ENCODE results near the gene TIMM44.

Gene TIMM44

GRCh38 chr19:7973883-7974282 lies 30.4 kb upstream of the TIMM44 start:
- TF ChIP-seq, protein P1, sequence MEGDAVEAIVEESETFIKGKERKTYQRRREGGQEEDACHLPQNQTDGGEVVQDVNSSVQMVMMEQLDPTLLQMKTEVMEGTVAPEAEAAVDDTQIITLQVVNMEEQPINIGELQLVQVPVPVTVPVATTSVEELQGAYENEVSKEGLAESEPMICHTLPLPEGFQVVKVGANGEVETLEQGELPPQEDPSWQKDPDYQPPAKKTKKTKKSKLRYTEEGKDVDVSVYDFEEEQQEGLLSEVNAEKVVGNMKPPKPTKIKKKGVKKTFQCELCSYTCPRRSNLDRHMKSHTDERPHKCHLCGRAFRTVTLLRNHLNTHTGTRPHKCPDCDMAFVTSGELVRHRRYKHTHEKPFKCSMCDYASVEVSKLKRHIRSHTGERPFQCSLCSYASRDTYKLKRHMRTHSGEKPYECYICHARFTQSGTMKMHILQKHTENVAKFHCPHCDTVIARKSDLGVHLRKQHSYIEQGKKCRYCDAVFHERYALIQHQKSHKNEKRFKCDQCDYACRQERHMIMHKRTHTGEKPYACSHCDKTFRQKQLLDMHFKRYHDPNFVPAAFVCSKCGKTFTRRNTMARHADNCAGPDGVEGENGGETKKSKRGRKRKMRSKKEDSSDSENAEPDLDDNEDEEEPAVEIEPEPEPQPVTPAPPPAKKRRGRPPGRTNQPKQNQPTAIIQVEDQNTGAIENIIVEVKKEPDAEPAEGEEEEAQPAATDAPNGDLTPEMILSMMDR (IDR thresholded peaks at IDR 0.05; ENCODE audit: insufficient read depth, low read length, missing control alignments), result no peak
- no peak overlapping the region for H3K4me3 ChIP-seq (ENCODE audit: low read depth, low read length)
- CTCF ChIA-PET, result interaction anchor here (0.9 to 1.6 kb wide), 2 partner anchors 20 to 29 kb away, joined by 3 to 4 read pairs; no protein-coding TSS in a partner anchor
- no peak for DNase-seq (ENCODE audit: low read depth, low spot score)
- POLR2A ChIA-PET, result interaction anchor here (0.7 kb wide), 1 partner anchor 30 kb away, joined by 3 read pairs; the partner anchor contains the start of gene TIMM44

DNA sequence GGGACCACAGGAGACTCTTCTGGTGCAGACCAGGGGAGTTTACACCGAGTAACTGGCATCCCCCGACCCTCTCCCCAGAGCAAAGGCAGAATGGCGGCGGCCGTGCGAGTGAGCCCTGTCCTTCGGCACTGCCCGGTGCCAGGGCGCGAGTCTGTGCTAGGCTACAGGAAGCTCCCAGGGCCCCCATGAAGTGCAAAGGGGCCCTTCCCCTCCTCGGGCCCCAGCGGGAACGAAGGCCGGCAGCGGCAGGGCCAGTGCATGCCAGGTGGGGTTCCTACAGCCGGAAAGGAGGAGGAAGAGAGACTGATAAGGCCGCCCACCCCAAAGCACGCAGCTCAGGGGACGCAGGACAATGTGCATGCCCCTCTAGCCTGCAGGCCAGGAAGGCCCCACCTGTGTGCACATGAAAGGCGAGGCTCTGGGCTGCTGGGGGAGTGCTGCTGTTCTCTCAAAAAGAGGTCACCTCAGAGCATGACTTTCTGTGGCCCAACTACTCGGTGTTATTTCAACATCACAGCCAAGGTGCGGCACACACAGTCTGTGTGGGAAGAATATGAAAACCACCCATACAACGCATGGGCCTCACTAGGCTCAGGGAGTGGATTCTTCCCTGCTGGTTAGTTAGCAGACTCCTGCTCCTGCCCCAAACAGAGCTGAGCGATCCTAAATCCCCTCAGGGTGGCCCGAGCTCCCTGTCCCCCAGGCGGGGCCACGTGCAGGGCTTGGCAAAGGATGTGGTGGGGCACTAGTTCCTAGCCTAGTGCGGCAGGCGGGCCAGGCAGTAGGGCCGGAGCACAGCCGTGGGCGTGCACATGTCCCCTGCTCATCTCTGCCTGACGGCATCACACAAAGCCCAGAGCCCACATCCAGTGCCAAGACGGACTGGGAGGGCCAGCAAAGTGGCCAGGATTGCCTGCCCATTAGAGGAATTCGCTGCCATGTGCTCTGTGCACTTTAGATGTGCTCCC lies 28.4 kb upstream of the TIMM44 start:
- ChIA-PET POLR2A (no interaction called here), CTCF (interaction anchor here (1.0 to 6.3 kb wide), 17 partner anchors 11 to 285 kb away, joined by 3 to 39 read pairs (median 7); partner anchors contain the start of genes ELAVL1 and TIMM44)
- no peak overlapping the region for H3K4me3 ChIP-seq (ENCODE audit: low read depth, low read length)
- no peak for DNase-seq (ENCODE audit: low read depth, low spot score)
- TF ChIP-seq, protein P1 (IDR thresholded peaks at IDR 0.05; ENCODE audit: insufficient read depth, low read length, missing control alignments), result no peak

- ChIA-PET POLR2A (no interaction called here), CTCF (interaction anchor here (0.8 to 6.3 kb wide), 25 partner anchors 9 to 297 kb away, joined by 3 to 39 read pairs (median 6); partner anchors contain the start of genes CTXN1, ELAVL1, FBN3 and TIMM44)
- no peak overlapping the region for H3K4me3 ChIP-seq (ENCODE audit: low read depth, low read length)
- no peak for DNase-seq (ENCODE audit: low read depth, low spot score)
- TF ChIP-seq, protein P1 (IDR thresholded peaks at IDR 0.05; ENCODE audit: insufficient read depth, low read length, missing control alignments), result peak; percentile 88
Observed at GRCh38 chr19:7970716-7971448, 27.4 kb upstream of the TIMM44 start.

GRCh38 chr19:7969555-7969939 lies 26.1 kb upstream of the TIMM44 start:
- CTCF ChIA-PET, result interaction anchor here (0.9 to 6.3 kb wide), 16 partner anchors 9 to 284 kb away, joined by 3 to 39 read pairs (median 8); partner anchors contain the start of genes CTXN1, ELAVL1 and TIMM44
- H3K4me3 ChIP-seq (ENCODE audit: low read depth, low read length), result no peak overlapping the region
- DNase-seq (ENCODE audit: low read depth, low spot score), result no peak
- POLR2A ChIA-PET, result no interaction called here
- TF ChIP-seq, protein P1 (IDR thresholded peaks at IDR 0.05; ENCODE audit: insufficient read depth, low read length, missing control alignments), result no peak

GRCh38 chr19:7968796-7969554 lies 25.5 kb upstream of the TIMM44 start:
- ChIA-PET CTCF (interaction anchor here (0.9 to 6.3 kb wide), 13 partner anchors 9 to 284 kb away, joined by 3 to 39 read pairs (median 10); partner anchors contain the start of gene TIMM44), POLR2A (no interaction called here)
- no peak for DNase-seq (ENCODE audit: low read depth, low spot score)
- no peak overlapping the region for H3K4me3 ChIP-seq (ENCODE audit: low read depth, low read length)
- TF ChIP-seq, protein P1 (IDR thresholded peaks at IDR 0.05; ENCODE audit: insufficient read depth, low read length, missing control alignments), result no peak

All from AG04449 (cell line).